ENCODE results near the gene FGD5. TPM values are rescaled to one million over a fixed set of nuclear protein-coding genes. Genes with fewer than 3 reads are reported as not detected.

FGD5 gene
- total and polyA plus RNA-seq, 11 donors: 6.4 to 22.5 (median 14.9) TPM

DNA sequence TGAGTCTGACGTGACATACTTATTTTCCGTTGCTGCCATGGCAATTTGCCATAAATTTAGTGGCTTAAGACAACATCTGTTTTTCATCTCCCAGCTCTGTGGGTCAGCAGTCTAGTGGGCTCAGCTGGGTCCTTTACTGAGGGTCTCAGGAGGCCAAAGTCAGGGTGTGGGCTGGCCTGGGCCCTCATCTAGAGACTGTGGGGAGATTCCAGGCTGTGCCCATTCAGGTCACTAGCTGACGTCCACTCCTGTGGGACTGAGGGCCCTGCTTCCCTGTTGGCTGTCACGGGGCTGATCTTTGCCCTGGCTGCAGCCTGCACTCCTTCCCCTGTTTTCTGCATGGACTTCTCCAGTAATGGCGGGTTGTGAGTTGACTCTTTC lies 19.1 kb downstream of the FGD5 start:
- intact Hi-C loops (cut with DNase I): loop anchor here in 1 of 10 donors (5.0 kb wide), 1 partner anchor 111 kb away; no protein-coding TSS in a partner anchor
- DNase-seq: peak in 4 of 5 donors; percentile 40 to 72 (median 45)
- H3K4me3 ChIP-seq: no peak overlapping the region
- H3K27me3 ChIP-seq: no peaks in the 10 kb centered on the region
- H3K27ac ChIP-seq: peak overlapping the region in 10 of 12 donors; percentile 2 to 63 (median 43)
- peaks cover 9 to 81% (median 59%) of the 10 kb centered on the region in 12 donors for H3K4me1 ChIP-seq
- WGBS, 4 donors: 22 to 46% (median 33%) methylated on average over 5 of the region's 5 CpGs
- no peak for TF ChIP-seq POLR2A (IDR thresholded peaks at IDR 0.05)
- TF ChIP-seq, protein P1, sequence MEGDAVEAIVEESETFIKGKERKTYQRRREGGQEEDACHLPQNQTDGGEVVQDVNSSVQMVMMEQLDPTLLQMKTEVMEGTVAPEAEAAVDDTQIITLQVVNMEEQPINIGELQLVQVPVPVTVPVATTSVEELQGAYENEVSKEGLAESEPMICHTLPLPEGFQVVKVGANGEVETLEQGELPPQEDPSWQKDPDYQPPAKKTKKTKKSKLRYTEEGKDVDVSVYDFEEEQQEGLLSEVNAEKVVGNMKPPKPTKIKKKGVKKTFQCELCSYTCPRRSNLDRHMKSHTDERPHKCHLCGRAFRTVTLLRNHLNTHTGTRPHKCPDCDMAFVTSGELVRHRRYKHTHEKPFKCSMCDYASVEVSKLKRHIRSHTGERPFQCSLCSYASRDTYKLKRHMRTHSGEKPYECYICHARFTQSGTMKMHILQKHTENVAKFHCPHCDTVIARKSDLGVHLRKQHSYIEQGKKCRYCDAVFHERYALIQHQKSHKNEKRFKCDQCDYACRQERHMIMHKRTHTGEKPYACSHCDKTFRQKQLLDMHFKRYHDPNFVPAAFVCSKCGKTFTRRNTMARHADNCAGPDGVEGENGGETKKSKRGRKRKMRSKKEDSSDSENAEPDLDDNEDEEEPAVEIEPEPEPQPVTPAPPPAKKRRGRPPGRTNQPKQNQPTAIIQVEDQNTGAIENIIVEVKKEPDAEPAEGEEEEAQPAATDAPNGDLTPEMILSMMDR (IDR thresholded peaks at IDR 0.05): no peak
- peak in 3 of 4 donors; percentile 25 to 68 (median 40) for ATAC-seq
- no peaks in the 10 kb centered on the region for H3K9me3 ChIP-seq
- no peaks in the 10 kb centered on the region for H3K36me3 ChIP-seq

DNA sequence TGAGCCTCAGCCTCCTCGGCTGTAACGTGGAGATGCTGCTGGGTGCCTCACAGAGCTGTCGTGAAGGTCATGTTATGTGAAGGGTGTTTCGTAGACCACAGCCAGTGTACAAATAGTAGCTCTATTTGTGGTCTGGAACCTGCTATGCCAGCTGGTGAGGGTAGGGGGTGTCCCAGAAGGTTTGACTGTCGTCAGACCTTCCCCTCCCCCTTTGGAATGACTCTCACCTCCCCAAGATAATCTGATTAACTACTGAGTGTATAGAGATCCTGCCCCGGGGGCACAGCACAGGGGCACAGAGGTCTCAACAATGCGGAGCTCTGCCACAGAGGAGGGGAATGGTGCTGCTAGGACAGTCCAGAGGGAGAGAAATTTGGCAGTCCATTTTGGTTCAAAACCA lies 20.5 kb downstream of the FGD5 start:
- H3K36me3 ChIP-seq: no peaks in the 10 kb centered on the region
- no peak overlapping the region for H3K4me3 ChIP-seq
- intact Hi-C loops (cut with DNase I): loop anchor here in 1 of 10 donors (5.0 kb wide), 1 partner anchor 112 kb away; no protein-coding TSS in a partner anchor
- peak in 1 of 5 donors; percentile 20 for DNase-seq
- peaks cover 9 to 75% (median 56%) of the 10 kb centered on the region in 12 donors for H3K4me1 ChIP-seq
- ATAC-seq: no peak
- 55 to 57% (median 56%) methylated on average over 7 of the region's 7 CpGs for WGBS, 4 donors
- H3K27ac ChIP-seq: peak overlapping the region in 2 of 12 donors; percentile 16 to 63
- no peaks in the 10 kb centered on the region for H3K9me3 ChIP-seq
- no peaks in the 10 kb centered on the region for H3K27me3 ChIP-seq
- TF ChIP-seq, protein P1 (IDR thresholded peaks at IDR 0.05): no peak
- no peak for TF ChIP-seq POLR2A (IDR thresholded peaks at IDR 0.05)

DNA sequence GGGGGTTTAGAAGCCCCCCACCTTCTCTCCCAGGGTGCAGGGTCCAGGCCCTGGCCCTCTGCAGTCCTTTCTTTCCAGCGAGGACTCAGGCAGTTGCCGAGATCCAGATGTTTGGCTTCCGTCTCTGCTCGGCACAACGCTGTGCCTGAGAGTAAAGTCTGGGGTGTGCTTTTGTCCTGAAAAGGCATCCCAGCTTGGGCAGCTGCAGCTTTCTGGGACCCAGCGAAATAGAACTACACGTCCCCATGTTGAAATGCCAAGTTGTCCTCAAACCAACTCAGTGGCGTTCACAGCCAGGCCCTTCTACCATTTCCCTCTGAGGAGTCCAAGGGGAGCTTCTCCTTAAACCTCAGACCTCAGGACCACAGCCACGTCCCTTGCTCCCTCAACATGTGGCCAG lies 23.1 kb downstream of the FGD5 start:
- 59 to 73% (median 62%) methylated on average over 8 to 9 of the region's 9 CpGs for WGBS, 4 donors
- Histone ChIP-seq H3K4me1 (peaks cover 8 to 62% (median 48%) of the 10 kb centered on the region in 12 donors), H3K9me3 (no peaks in the 10 kb centered on the region), H3K4me3 (no peak overlapping the region), H3K27ac (peak overlapping the region in 3 of 12 donors; percentile 19 to 34 (median 20)), H3K36me3 (no peaks in the 10 kb centered on the region), H3K27me3 (peaks cover 0 to 4% (median 0%) of the 10 kb centered on the region in 9 donors)
- DNase-seq (peak in 1 of 5 donors; percentile 18), ATAC-seq (peak in 2 of 4 donors; percentile 28 to 35)
- intact Hi-C loops (cut with DNase I): loop anchor here in 1 of 10 donors (10.0 kb wide), 1 partner anchor 47 kb away; no protein-coding TSS in a partner anchor
- TF ChIP-seq, protein P1 (IDR thresholded peaks at IDR 0.05): no peak
- TF ChIP-seq POLR2A (IDR thresholded peaks at IDR 0.05): no peak

DNA sequence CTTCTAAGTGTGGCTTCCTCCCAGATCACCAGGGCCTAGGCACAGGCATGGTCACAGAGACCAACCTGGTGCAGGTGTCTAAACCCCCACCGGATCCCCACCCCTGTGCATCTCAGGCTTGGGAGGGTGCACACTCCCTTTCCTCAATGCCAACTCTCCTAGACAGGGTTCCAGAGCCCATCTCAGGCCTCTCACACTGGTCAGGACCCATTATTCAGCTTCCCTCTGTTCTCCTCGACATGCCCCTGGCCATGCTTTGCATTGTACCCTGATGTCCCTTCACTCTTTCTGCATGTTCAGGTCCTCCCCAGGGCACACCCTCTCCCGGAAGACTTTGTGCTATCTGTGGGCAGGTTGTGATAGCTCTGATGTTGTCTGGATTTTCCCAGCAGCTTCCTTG lies 23.5 kb downstream of the FGD5 start:
- Histone ChIP-seq H3K27ac (peak overlapping the region in 1 of 12 donors; percentile 20), H3K27me3 (peaks cover 0 to 4% (median 0%) of the 10 kb centered on the region in 9 donors), H3K4me1 (peaks cover 6 to 62% (median 47%) of the 10 kb centered on the region in 12 donors), H3K9me3 (no peaks in the 10 kb centered on the region), H3K4me3 (no peak overlapping the region), H3K36me3 (no peaks in the 10 kb centered on the region)
- ATAC-seq: no peak
- WGBS, 4 donors: 69 to 83% (median 78%) methylated on average over 3 of the region's 3 CpGs
- intact Hi-C loops (cut with DNase I): loop anchor here in 1 of 10 donors (10.0 kb wide), 1 partner anchor 47 kb away; no protein-coding TSS in a partner anchor
- no peak for TF ChIP-seq POLR2A (IDR thresholded peaks at IDR 0.05)
- TF ChIP-seq, protein P1 (IDR thresholded peaks at IDR 0.05): no peak
- peak in 1 of 5 donors; percentile 12 for DNase-seq

Data from heart left ventricle (tissue), 16 donors.